ENCODE results near the gene NKX6-2.

NKX6-2 gene

DNA sequence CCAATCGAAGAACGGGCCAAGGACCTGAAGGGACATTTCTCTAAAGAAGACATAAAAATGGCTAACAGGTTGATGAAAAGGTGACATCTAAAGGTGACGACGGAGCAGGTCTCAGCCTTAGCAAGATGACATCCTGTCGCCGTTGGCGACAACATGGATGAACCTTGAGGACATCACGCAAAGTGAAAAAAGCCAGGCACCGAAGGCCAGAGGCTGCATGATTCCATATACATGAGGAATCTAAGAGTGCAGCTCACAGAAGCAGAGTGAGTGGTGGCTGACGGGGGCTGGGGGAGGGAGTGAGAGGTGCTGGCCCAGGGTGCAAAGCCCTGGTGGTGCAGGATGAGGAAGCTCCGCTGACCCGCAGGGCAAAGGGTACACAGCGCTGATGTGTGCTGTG is 34.1 kb upstream of the NKX6-2 start:
- TF ChIP-seq CTCF (IDR thresholded peaks at IDR 0.05; ENCODE audit: low read depth, low read length, missing control alignments): no peak
- H3K4me3 ChIP-seq (ENCODE audit: low read depth, low read length): no peak overlapping the region
- DNase-seq: no peak
- no peaks in the 10 kb centered on the region for H3K36me3 ChIP-seq (replicated peaks)
- H3K27me3 ChIP-seq (replicated peaks): no peaks in the 10 kb centered on the region
- no peak overlapping the region for H3K27ac ChIP-seq
- in situ Hi-C loops (cut with HindIII; ENCODE audit: low pct_ligation_motif_present, low sequenced_read_pairs): no loop called here

DNA sequence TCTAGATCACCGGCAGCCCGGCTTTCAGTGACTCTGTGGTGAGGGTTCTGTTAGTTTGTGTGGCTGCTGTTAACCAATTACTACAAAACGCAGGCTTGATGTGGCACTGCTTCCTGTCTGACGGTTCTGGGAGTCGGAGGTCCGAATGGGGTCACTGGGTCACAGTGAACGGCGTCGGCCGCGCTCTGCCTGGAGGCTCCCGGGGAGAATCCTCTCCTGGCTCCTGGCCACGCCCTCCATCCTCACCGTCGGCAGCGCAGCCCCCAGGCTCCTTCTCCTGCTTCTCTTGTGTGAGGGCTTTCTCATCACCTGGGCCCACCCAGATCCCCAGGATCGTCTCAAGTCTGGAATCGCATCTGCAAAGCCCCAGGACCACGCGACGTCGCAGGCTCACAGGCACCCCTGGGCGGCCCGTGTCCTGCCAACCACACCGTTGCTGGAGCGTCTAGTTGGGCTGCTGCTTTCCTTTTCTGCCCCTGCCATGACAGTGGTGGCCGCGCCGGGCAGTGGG is 31.8 kb upstream of the NKX6-2 start:
- no peak overlapping the region for H3K4me3 ChIP-seq (ENCODE audit: low read depth, low read length)
- H3K27me3 ChIP-seq (replicated peaks): no peaks in the 10 kb centered on the region
- H3K36me3 ChIP-seq (replicated peaks): no peaks in the 10 kb centered on the region
- in situ Hi-C loops (cut with HindIII; ENCODE audit: low pct_ligation_motif_present, low sequenced_read_pairs): no loop called here
- DNase-seq: no peak
- TF ChIP-seq CTCF (IDR thresholded peaks at IDR 0.05; ENCODE audit: low read depth, low read length, missing control alignments): no peak
- H3K27ac ChIP-seq: no peak overlapping the region

DNA sequence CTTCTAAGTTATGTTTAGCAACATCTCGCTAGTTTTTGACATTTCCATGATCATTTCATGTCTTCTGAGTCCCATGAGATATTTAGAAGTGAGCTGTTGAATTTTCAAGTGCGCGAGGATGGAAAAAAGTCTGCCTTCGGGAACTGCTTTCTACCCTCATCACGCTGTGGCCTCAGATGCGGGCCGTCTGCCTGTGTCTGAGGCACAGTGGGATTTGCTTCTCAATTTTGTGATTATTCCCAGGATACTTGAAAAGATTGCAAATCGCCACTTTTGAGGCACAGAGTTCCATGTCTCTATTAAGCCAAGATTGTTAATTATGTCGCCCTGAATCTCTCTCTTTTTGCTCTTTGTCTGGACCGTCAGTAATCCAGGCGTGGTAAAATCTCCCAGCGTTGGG is 30.8 kb upstream of the NKX6-2 start:
- DNase-seq: no peak
- no peak for TF ChIP-seq CTCF (IDR thresholded peaks at IDR 0.05; ENCODE audit: low read depth, low read length, missing control alignments)
- H3K27ac ChIP-seq: no peak overlapping the region
- no peaks in the 10 kb centered on the region for H3K36me3 ChIP-seq (replicated peaks)
- no peak overlapping the region for H3K4me3 ChIP-seq (ENCODE audit: low read depth, low read length)
- H3K27me3 ChIP-seq (replicated peaks): no peaks in the 10 kb centered on the region
- in situ Hi-C loops (cut with HindIII; ENCODE audit: low pct_ligation_motif_present, low sequenced_read_pairs): no loop called here

GRCh38 chr10:132815168-132815857 is 29.4 kb upstream of the NKX6-2 start:
- TF ChIP-seq CTCF (IDR thresholded peaks at IDR 0.05; ENCODE audit: low read depth, low read length, missing control alignments): no peak
- Histone ChIP-seq H3K36me3 (replicated peaks) (no peaks in the 10 kb centered on the region), H3K4me3 (ENCODE audit: low read depth, low read length) (no peak overlapping the region), H3K27me3 (replicated peaks) (no peaks in the 10 kb centered on the region), H3K27ac (no peak overlapping the region)
- in situ Hi-C loops (cut with HindIII; ENCODE audit: low pct_ligation_motif_present, low sequenced_read_pairs): no loop called here
- no peak for DNase-seq

DNA sequence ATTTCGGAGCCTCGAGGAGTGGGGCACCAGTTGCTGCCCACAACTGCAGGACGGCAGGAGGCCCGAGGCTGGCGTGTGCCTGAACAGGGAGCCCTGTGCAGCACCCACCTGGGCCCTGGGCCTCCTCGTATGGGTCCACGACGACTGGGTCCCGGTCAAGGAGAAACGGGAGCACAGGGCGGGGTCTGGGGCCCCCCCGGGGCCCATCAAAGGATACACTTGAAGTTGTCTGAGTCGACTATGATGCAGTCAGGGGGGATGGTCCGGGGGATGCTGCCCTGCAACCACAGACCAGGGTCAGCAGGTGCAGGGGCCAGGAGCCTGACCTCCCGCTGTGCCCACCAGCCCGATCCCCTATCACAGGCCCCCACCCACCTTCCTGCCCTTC is 28.5 kb upstream of the NKX6-2 start:
- in situ Hi-C loops (cut with HindIII; ENCODE audit: low pct_ligation_motif_present, low sequenced_read_pairs): no loop called here
- Histone ChIP-seq H3K36me3 (replicated peaks) (no peaks in the 10 kb centered on the region), H3K4me3 (ENCODE audit: low read depth, low read length) (no peak overlapping the region), H3K27me3 (replicated peaks) (no peaks in the 10 kb centered on the region), H3K27ac (no peak overlapping the region)
- TF ChIP-seq CTCF (IDR thresholded peaks at IDR 0.05; ENCODE audit: low read depth, low read length, missing control alignments): no peak
- DNase-seq: no peak

Data from brain microvascular endothelial cell (primary cell).